Thyroid gland (tissue), 4 donors: Measurements from ENCODE around the gene CABP5.

Experiments
- POLR2A ChIP-seq, 2 donors: fragments of 450-650 bp; IDR thresholded peaks; one replicate each; pipeline ENCODE4 v1.6.1; 2017; ENCODE audit warnings: antibody characterized with exemption in 2 of 2, mild to moderate bottlenecking in 2 of 2, moderate library complexity in 1 of 2
- TF ChIP-seq, protein P1 (sequence below), 6 experiments: fragments of 200-600 bp in 3 of 6; fragments of 450-650 bp in 3 of 6; sonication (generic) in 3 of 6; IDR thresholded peaks; one replicate each; pipeline ENCODE4 v1.5.1; 2016 to 2019; ENCODE audit warnings: antibody characterized with exemption in 6 of 6, mild to moderate bottlenecking in 2 of 6, inconsistent platforms in 1 of 6, moderate library complexity in 1 of 6

- no peak for TF ChIP-seq POLR2A (IDR thresholded peaks at IDR 0.05)
- TF ChIP-seq, protein P1, sequence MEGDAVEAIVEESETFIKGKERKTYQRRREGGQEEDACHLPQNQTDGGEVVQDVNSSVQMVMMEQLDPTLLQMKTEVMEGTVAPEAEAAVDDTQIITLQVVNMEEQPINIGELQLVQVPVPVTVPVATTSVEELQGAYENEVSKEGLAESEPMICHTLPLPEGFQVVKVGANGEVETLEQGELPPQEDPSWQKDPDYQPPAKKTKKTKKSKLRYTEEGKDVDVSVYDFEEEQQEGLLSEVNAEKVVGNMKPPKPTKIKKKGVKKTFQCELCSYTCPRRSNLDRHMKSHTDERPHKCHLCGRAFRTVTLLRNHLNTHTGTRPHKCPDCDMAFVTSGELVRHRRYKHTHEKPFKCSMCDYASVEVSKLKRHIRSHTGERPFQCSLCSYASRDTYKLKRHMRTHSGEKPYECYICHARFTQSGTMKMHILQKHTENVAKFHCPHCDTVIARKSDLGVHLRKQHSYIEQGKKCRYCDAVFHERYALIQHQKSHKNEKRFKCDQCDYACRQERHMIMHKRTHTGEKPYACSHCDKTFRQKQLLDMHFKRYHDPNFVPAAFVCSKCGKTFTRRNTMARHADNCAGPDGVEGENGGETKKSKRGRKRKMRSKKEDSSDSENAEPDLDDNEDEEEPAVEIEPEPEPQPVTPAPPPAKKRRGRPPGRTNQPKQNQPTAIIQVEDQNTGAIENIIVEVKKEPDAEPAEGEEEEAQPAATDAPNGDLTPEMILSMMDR (IDR thresholded peaks at IDR 0.05): no peak
Observed at GRCh38 chr19:48043675-48044258, at the start of gene CABP5.
